H9 (cell line): ENCODE data around the gene NDUFAF4. TPM values are rescaled to one million over a fixed set of nuclear protein-coding genes. Genes with fewer than 3 reads are reported as not detected.

ENCODE experiments used
- DNase-seq: peaks from one replicate; pipeline ENCODE4 v3.0.0-alpha.2; 2017
- H2AFZ ChIP-seq: one replicate; pipeline ENCODE4 v1.6.1; 2013; ENCODE audit warnings: mild to moderate bottlenecking, low read length, control low read depth, moderate library complexity
- H2AK5ac ChIP-seq: 2 replicates; pipeline ENCODE4 v1.6.1; 2013; ENCODE audit warnings: low read length, control low read depth, mixed read lengths; ENCODE audit not compliant: insufficient read length
- H2BK120ac ChIP-seq: one replicate; pipeline ENCODE4 v1.6.1; 2013; ENCODE audit warnings: low read depth, mild to moderate bottlenecking, low read length, control low read depth, inconsistent platforms; ENCODE audit not compliant: poor library complexity, severe bottlenecking
- H2BK12ac ChIP-seq: 2 replicates; pipeline ENCODE4 v1.6.1; 2013; ENCODE audit warnings: low read length, control low read depth, mixed read lengths, low read depth; ENCODE audit not compliant: insufficient read length
- H2BK15ac ChIP-seq: 2 replicates; pipeline ENCODE4 v1.6.1; 2013; ENCODE audit warnings: low read depth, low read length, control low read depth
- H2BK20ac ChIP-seq: one replicate; pipeline ENCODE4 v1.6.1; 2013; ENCODE audit warnings: low read depth, mild to moderate bottlenecking, low read length, control low read depth, inconsistent platforms; ENCODE audit not compliant: poor library complexity, severe bottlenecking
- H2BK5ac ChIP-seq: 2 replicates; pipeline ENCODE4 v1.6.1; 2013; ENCODE audit warnings: low read length, control low read depth, mixed read lengths; ENCODE audit not compliant: insufficient read length
- H3K14ac ChIP-seq: 2 replicates; pipeline ENCODE4 v1.6.1; 2013; ENCODE audit warnings: low read length, control low read depth; ENCODE audit not compliant: insufficient read depth
- H3K18ac ChIP-seq: 2 replicates; pipeline ENCODE4 v1.6.1; 2013; ENCODE audit warnings: low read depth, mild to moderate bottlenecking, mixed read lengths, low read length, control low read depth; ENCODE audit not compliant: insufficient read length
- H3K23ac ChIP-seq: 2 replicates; pipeline ENCODE4 v1.6.1; 2013; ENCODE audit warnings: low read length, control low read depth, mixed read lengths, low read depth; ENCODE audit not compliant: insufficient read length
- H3K23me2 ChIP-seq: 2 replicates; pipeline ENCODE4 v1.6.1; 2013; ENCODE audit warnings: low read depth, mild to moderate bottlenecking, mixed read lengths, low read length, control low read depth; ENCODE audit not compliant: insufficient read length, poor library complexity, severe bottlenecking
- H3K27ac ChIP-seq: 2 replicates; pipeline ENCODE4 v1.5.1; 2013; ENCODE audit warnings: low read length, control low read depth, mixed read lengths, low read depth; ENCODE audit not compliant: insufficient read length
- H3K27me3 ChIP-seq: 2 replicates; pipeline ENCODE4 v1.6.1; 2013; ENCODE audit warnings: low read length, control low read depth, inconsistent platforms; ENCODE audit not compliant: insufficient read depth
- H3K4ac ChIP-seq: 2 replicates; pipeline ENCODE4 v1.6.1; 2013; ENCODE audit warnings: low read depth, mild to moderate bottlenecking, control low read depth, inconsistent platforms, low read length, moderate library complexity
- H3K4me1 ChIP-seq: 2 replicates; pipeline ENCODE4 v1.6.1; 2013; ENCODE audit warnings: low read length, control low read depth, inconsistent platforms; ENCODE audit not compliant: insufficient read depth
- H3K4me2 ChIP-seq: 2 replicates; pipeline ENCODE4 v1.6.1; 2013; ENCODE audit warnings: low read length, control low read depth, mixed read lengths; ENCODE audit not compliant: insufficient read length, insufficient read depth
- H3K56ac ChIP-seq: 2 replicates; pipeline ENCODE4 v1.6.1; 2013; ENCODE audit warnings: low read depth, mild to moderate bottlenecking, mixed read lengths, low read length, control low read depth; ENCODE audit not compliant: insufficient read length
- H3K79me1 ChIP-seq: 2 replicates; pipeline ENCODE4 v1.6.1; 2013; ENCODE audit warnings: low read depth, mild to moderate bottlenecking, moderate library complexity, low read length, control low read depth, inconsistent platforms; ENCODE audit not compliant: insufficient read depth, poor library complexity, severe bottlenecking
- H3K79me2 ChIP-seq: 2 replicates; pipeline ENCODE4 v1.6.1; 2013; ENCODE audit warnings: low read length, control low read depth, inconsistent platforms; ENCODE audit not compliant: insufficient read depth
- H3K9ac ChIP-seq: 2 replicates; pipeline ENCODE4 v1.6.1; 2013; ENCODE audit warnings: low read length, control low read depth, mixed read lengths; ENCODE audit not compliant: insufficient read length; ENCODE audit errors: extremely low read depth
- H3K9me3 ChIP-seq: one replicate; pipeline ENCODE4 v1.6.1; 2013; ENCODE audit warnings: low read depth, low read length, inconsistent platforms; ENCODE audit not compliant: control insufficient read depth
- H3T11ph ChIP-seq: one replicate; pipeline ENCODE4 v1.6.1; 2013; ENCODE audit warnings: mild to moderate bottlenecking, low read length, control low read depth, inconsistent platforms
- H4K20me1 ChIP-seq: one replicate; pipeline ENCODE4 v1.6.1; 2013; ENCODE audit not compliant: control insufficient read depth, insufficient read length, insufficient read depth
- H4K5ac ChIP-seq: 2 replicates; pipeline ENCODE4 v1.6.1; 2013; ENCODE audit warnings: low read depth, mild to moderate bottlenecking, mixed read lengths, low read length, control low read depth; ENCODE audit not compliant: insufficient read length
- H4K8ac ChIP-seq: replicated peaks from 2 replicates; pipeline ENCODE4 v1.6.1; 2013; ENCODE audit warnings: low read length, control low read depth, mixed read lengths, low read depth; ENCODE audit not compliant: insufficient read length
- H4K91ac ChIP-seq: 2 replicates; pipeline ENCODE4 v1.6.1; 2013; ENCODE audit warnings: low read depth, mild to moderate bottlenecking, moderate library complexity, mixed read lengths, low read length, control low read depth; ENCODE audit not compliant: insufficient read length
- H3K27ac Mint-ChIP-seq, 3 experiments: 2 replicates in 2 of 3; 3 replicates in 1 of 3; pipeline ENCODE4 v1.8.0; 2020 to 2021; ENCODE audit warnings: mixed read lengths in 3 of 3, mild to moderate bottlenecking in 1 of 3, moderate library complexity in 1 of 3
- H3K27me3 Mint-ChIP-seq: 2 replicates; pipeline ENCODE4 v1.8.0; 2021; ENCODE audit warnings: low read depth, mild to moderate bottlenecking, moderate library complexity, mixed read lengths
- H3K36me3 Mint-ChIP-seq, 3 experiments: 2 replicates in 2 of 3; 3 replicates in 1 of 3; pipeline ENCODE4 v1.8.0; 2020 to 2021; ENCODE audit warnings: low read depth in 3 of 3, mixed read lengths in 3 of 3; ENCODE audit not compliant: insufficient read depth in 1 of 3
- H3K4me1 Mint-ChIP-seq, 2 experiments: 2 replicates each; pipeline ENCODE4 v1.8.0; 2020; ENCODE audit warnings: mixed read lengths in 2 of 2
- H3K4me3 Mint-ChIP-seq, 2 experiments: 2 replicates in 1 of 2; 3 replicates in 1 of 2; pipeline ENCODE4 v1.8.0; 2020 to 2021; ENCODE audit warnings: mild to moderate bottlenecking in 2 of 2, mixed read lengths in 2 of 2, moderate library complexity in 1 of 2
- H3K9me3 Mint-ChIP-seq, 2 experiments: 2 replicates in 1 of 2; 3 replicates in 1 of 2; pipeline ENCODE4 v1.8.0; 2020; ENCODE audit warnings: mild to moderate bottlenecking in 2 of 2, mixed read lengths in 2 of 2, moderate library complexity in 1 of 2
- CTCF ChIP-seq: fragments of 200-600 bp; sonication (generic); conservative IDR thresholded peaks from 3 replicates; pipeline ENCODE4 v1.8.0; 2021; ENCODE audit warnings: antibody characterized with exemption, mild to moderate bottlenecking
- WGBS: extraction: QIAGEN DNeasy Blood & Tissue Kit; methylation state at CpG from one replicate; pipeline ENCODE4 v1.1.7; 2013; ENCODE audit warnings: missing lambda C conversion rate, low lambda C conversion rate, mixed read lengths; ENCODE audit not compliant: insufficient read length; ENCODE audit errors: extremely low coverage; 5-methylcytosine and 5-hydroxymethylcytosine counted together
- total RNA-seq: library from RNA; stranded (reverse); gene quantifications from 2 replicates; pipeline ENCODE4 v1.2.1, GENCODE V29; 2021

NDUFAF4 gene
- total RNA-seq, 1 experiment from 2014 or later, result 86.6 TPM

- Histone ChIP-seq H3K18ac (no peak overlapping the region), H3K56ac (no peak overlapping the region), H2BK12ac (no peak overlapping the region), H3K79me1 (no peaks in the 10 kb centered on the region), H2BK5ac (no peak overlapping the region), H3K23me2 (no peaks in the 10 kb centered on the region), H2BK20ac (no peak overlapping the region), H3K79me2 (no peaks in the 10 kb centered on the region), H3K23ac (no peak overlapping the region), H3K27ac (no peak overlapping the region), H2BK120ac (no peak overlapping the region), H4K20me1 (no peaks in the 10 kb centered on the region), H3K4ac (no peak overlapping the region), H4K8ac (no peak overlapping the region), H3K4me2 (no peak overlapping the region), H2BK15ac (no peak overlapping the region), H3T11ph (no peak overlapping the region), H3K14ac (no peak overlapping the region), H3K27me3 (no peaks in the 10 kb centered on the region), H2AK5ac (no peak overlapping the region), H3K4me1 (no peaks in the 10 kb centered on the region), H3K9me3 (no peaks in the 10 kb centered on the region), H4K5ac (no peak overlapping the region), H3K9ac (no peak overlapping the region), H2AFZ (no peak overlapping the region), H4K91ac (no peak overlapping the region)
- no CpG with 5 or more reads among the region's 3 CpGs for WGBS
- no peaks in the 10 kb centered on the region for H3K27me3 Mint-ChIP-seq
- no peak overlapping the region for H3K27ac Mint-ChIP-seq
- H3K4me3 Mint-ChIP-seq, result no peak overlapping the region
- H3K4me1 Mint-ChIP-seq, result peaks cover 2 to 3% of the 10 kb centered on the region in 2 experiments; a peak in 1 of 4 replicates
- peaks cover 3 to 11% (median 11%) of the 10 kb centered on the region in 3 experiments; a peak in 5 of 7 replicates for H3K36me3 Mint-ChIP-seq
- DNase-seq, result no peak
- no peak for TF ChIP-seq CTCF
- H3K9me3 Mint-ChIP-seq, result peaks cover 7 to 15% of the 10 kb centered on the region in 2 experiments
These were observed 33.3 kb downstream of the NDUFAF4 start for GRCh38 chr6:96864216-96865054.
